ENCODE results near the gene IL1RAPL2. TPM values are rescaled to one million over a fixed set of nuclear protein-coding genes. Genes with fewer than 3 reads are reported as not detected.

IL1RAPL2 gene
- total and polyA plus RNA-seq, 2 of the 4 experiments (the other 2 are of a cell fraction), result 0.03 TPM; not detected in 1

- dilution Hi-C loops (cut with HindIII; ENCODE audit: low sequenced_read_pairs, unreplicated experiment) (no loop called here), intact Hi-C loops (cut with micrococcal nuclease) (no loop called here), in situ Hi-C loops (cut with MboI; ENCODE audit: low sequenced_read_pairs) (no loop called here)
- no peak for DNase-seq
- Histone ChIP-seq H4K8ac (ENCODE audit: low read depth in 2 of 2, low read length in 2 of 2) (no peak overlapping the region), H3K9me1 (ENCODE audit: insufficient read depth, low read length) (no peaks in the 10 kb centered on the region), H3K9ac (ENCODE audit: low read depth, low read length) (no peak overlapping the region), H4K5ac (ENCODE audit: low read depth, low read length) (no peak overlapping the region), H2BK120ac (ENCODE audit: low read depth, low read length) (no peak overlapping the region), H3K36me3 (ENCODE audit: control insufficient read depth, insufficient read depth, low read length) (no peaks in the 10 kb centered on the region), H3K27me3 (ENCODE audit: control insufficient read depth, insufficient read depth, low read length) (peaks cover 2% of the 10 kb centered on the region; the same call in 1 of the 2 replicates), H3K14ac (replicated peaks; ENCODE audit: low read depth, low read length) (no peak overlapping the region), H2BK20ac (ENCODE audit: low read depth, low read length) (no peak overlapping the region), H3K18ac (ENCODE audit: low read depth, low read length) (no peak overlapping the region), H3K79me1 (ENCODE audit: low read depth in 1 of 2, low read length in 2 of 2) (no peaks in the 10 kb centered on the region), H3K4me3 (ENCODE audit: insufficient read depth, low read depth, low read length) (no peak overlapping the region), H2BK15ac (ENCODE audit: low read depth, low read length) (no peak overlapping the region), H2BK5ac (ENCODE audit: low read depth, low read length, poor library complexity, severe bottlenecking) (no peak overlapping the region), H3K27ac (ENCODE audit: insufficient read depth, low read length) (no peak overlapping the region), H3K56ac (ENCODE audit: extremely low read depth, insufficient read depth, low read length) (no peak overlapping the region), H3K4me2 (ENCODE audit: low read depth, low read length) (no peak overlapping the region), H2AFZ (replicated peaks; ENCODE audit: low read length, poor library complexity) (no peak overlapping the region), H3K4ac (ENCODE audit: low read depth, low read length) (no peak overlapping the region), H4K20me1 (ENCODE audit: insufficient read depth, low read length) (no peaks in the 10 kb centered on the region), H2AK9ac (replicated peaks; ENCODE audit: low read depth, low read length, poor library complexity) (no peak overlapping the region), H3K4me1 (ENCODE audit: control insufficient read depth, insufficient read depth, low read length) (no peaks in the 10 kb centered on the region), H3K9me3 (ENCODE audit: control insufficient read depth, insufficient read depth, low read length) (no peaks in the 10 kb centered on the region), H2AK5ac (ENCODE audit: low read depth, low read length) (no peak overlapping the region), H4K91ac (ENCODE audit: insufficient read depth, low read depth, low read length) (no peak overlapping the region), H3K23ac (ENCODE audit: low read depth, low read length) (no peak overlapping the region)
- WGBS, 2 experiments (ENCODE audit: extremely low coverage in 2 of 2, insufficient read length in 1 of 2), result no CpG with 5 or more reads among the region's 1 CpG
- TF ChIP-seq RFX5 (IDR thresholded peaks at IDR 0.05; ENCODE audit: low read depth, low read length) (no peak), CEBPB (IDR thresholded peaks at IDR 0.05; ENCODE audit: low read depth, low read length) (no peak), NFE2L2 (IDR thresholded peaks at IDR 0.05; ENCODE audit: low read depth, low read length) (no peak), SMC3 (IDR thresholded peaks at IDR 0.05; ENCODE audit: low read depth, low read length) (no peak), RAD21 (IDR thresholded peaks at IDR 0.05; ENCODE audit: low read length) (no peak), FOS (IDR thresholded peaks at IDR 0.05; ENCODE audit: low read depth, low read length) (no peak), CHD1 (IDR thresholded peaks at IDR 0.05; ENCODE audit: low read depth, low read length) (no peak), MAZ (IDR thresholded peaks at IDR 0.05; ENCODE audit: borderline replicate concordance, low read depth, low read length) (no peak)
- TF ChIP-seq, protein P1, sequence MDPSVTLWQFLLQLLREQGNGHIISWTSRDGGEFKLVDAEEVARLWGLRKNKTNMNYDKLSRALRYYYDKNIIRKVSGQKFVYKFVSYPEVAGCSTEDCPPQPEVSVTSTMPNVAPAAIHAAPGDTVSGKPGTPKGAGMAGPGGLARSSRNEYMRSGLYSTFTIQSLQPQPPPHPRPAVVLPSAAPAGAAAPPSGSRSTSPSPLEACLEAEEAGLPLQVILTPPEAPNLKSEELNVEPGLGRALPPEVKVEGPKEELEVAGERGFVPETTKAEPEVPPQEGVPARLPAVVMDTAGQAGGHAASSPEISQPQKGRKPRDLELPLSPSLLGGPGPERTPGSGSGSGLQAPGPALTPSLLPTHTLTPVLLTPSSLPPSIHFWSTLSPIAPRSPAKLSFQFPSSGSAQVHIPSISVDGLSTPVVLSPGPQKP (IDR thresholded peaks at IDR 0.05; ENCODE audit: borderline replicate concordance, low read depth, low read length), result no peak
- TF ChIP-seq, protein P2, sequence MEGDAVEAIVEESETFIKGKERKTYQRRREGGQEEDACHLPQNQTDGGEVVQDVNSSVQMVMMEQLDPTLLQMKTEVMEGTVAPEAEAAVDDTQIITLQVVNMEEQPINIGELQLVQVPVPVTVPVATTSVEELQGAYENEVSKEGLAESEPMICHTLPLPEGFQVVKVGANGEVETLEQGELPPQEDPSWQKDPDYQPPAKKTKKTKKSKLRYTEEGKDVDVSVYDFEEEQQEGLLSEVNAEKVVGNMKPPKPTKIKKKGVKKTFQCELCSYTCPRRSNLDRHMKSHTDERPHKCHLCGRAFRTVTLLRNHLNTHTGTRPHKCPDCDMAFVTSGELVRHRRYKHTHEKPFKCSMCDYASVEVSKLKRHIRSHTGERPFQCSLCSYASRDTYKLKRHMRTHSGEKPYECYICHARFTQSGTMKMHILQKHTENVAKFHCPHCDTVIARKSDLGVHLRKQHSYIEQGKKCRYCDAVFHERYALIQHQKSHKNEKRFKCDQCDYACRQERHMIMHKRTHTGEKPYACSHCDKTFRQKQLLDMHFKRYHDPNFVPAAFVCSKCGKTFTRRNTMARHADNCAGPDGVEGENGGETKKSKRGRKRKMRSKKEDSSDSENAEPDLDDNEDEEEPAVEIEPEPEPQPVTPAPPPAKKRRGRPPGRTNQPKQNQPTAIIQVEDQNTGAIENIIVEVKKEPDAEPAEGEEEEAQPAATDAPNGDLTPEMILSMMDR (conservative IDR thresholded peaks at IDR 0.05; ENCODE audit: low read depth, low read length), result no peak
- CTCF ChIA-PET, result no interaction called here
- BruUV-seq (replicated peaks), result no TSS peak
- no peak for ATAC-seq (ENCODE audit: low read depth)
- POLR2A ChIA-PET (ENCODE audit: unreplicated experiment), result no interaction called here
Measured at GRCh38 chrX:104852241-104852640, 286.2 kb downstream of the IL1RAPL2 start.
